ENCODE data around the gene WDR70. TPM values are rescaled to one million over a fixed set of nuclear protein-coding genes. Genes with fewer than 3 reads are reported as not detected.

WDR70 gene
- total RNA-seq, 2 donors from 2014 or later: 18.0 to 25.3 TPM

- H3K27ac ChIP-seq: no peak overlapping the region
- ATAC-seq (ENCODE audit: insufficient number of reproducible peaks, low FRiP score, low read depth) (no peak), DNase-seq (ENCODE audit: low spot score) (no peak)
- no peaks in the 10 kb centered on the region for H3K9me3 ChIP-seq
- no peaks in the 10 kb centered on the region for H3K4me1 ChIP-seq (ENCODE audit: control insufficient read depth in 1 of 2, low read depth in 2 of 2)
- no peaks in the 10 kb centered on the region for H3K27me3 ChIP-seq (replicated peaks; ENCODE audit: insufficient read depth)
- H3K36me3 ChIP-seq: no peaks in the 10 kb centered on the region
- TF ChIP-seq CTCF (IDR thresholded peaks at IDR 0.05): no peak
- H3K4me3 ChIP-seq: no peak overlapping the region
These were observed 190.3 kb downstream of the WDR70 start for GRCh38 chr5:37569466-37569865.

- Histone ChIP-seq H3K27ac (no peak overlapping the region), H3K4me3 (no peak overlapping the region), H3K36me3 (no peaks in the 10 kb centered on the region), H3K27me3 (replicated peaks; ENCODE audit: insufficient read depth) (no peaks in the 10 kb centered on the region), H3K4me1 (ENCODE audit: control insufficient read depth in 1 of 2, low read depth in 2 of 2) (no peaks in the 10 kb centered on the region), H3K9me3 (no peaks in the 10 kb centered on the region)
- ATAC-seq (ENCODE audit: insufficient number of reproducible peaks, low FRiP score, low read depth) (no peak), DNase-seq (ENCODE audit: low spot score) (no peak)
- TF ChIP-seq CTCF (IDR thresholded peaks at IDR 0.05): no peak
These were observed 191.5 kb downstream of the WDR70 start for GRCh38 chr5:37570597-37570996.

GRCh38 chr5:37571985-37572384 lies 192.9 kb downstream of the WDR70 start:
- Histone ChIP-seq H3K9me3 (no peaks in the 10 kb centered on the region), H3K4me3 (no peak overlapping the region), H3K36me3 (no peaks in the 10 kb centered on the region), H3K27ac (no peak overlapping the region), H3K4me1 (ENCODE audit: control insufficient read depth in 1 of 2, low read depth in 2 of 2) (no peaks in the 10 kb centered on the region), H3K27me3 (replicated peaks; ENCODE audit: insufficient read depth) (no peaks in the 10 kb centered on the region)
- no peak for DNase-seq (ENCODE audit: low spot score)
- no peak for ATAC-seq (ENCODE audit: insufficient number of reproducible peaks, low FRiP score, low read depth)
- TF ChIP-seq CTCF (IDR thresholded peaks at IDR 0.05): no peak

GRCh38 chr5:37575541-37576489 lies 196.7 kb downstream of the WDR70 start:
- TF ChIP-seq CTCF (IDR thresholded peaks at IDR 0.05): no peak
- H3K36me3 ChIP-seq: no peaks in the 10 kb centered on the region
- H3K4me1 ChIP-seq (ENCODE audit: control insufficient read depth in 1 of 2, low read depth in 2 of 2): no peaks in the 10 kb centered on the region
- no peaks in the 10 kb centered on the region for H3K9me3 ChIP-seq
- DNase-seq (ENCODE audit: low spot score) (no peak), ATAC-seq (ENCODE audit: insufficient number of reproducible peaks, low FRiP score, low read depth) (no peak)
- H3K27ac ChIP-seq: no peak overlapping the region
- H3K4me3 ChIP-seq: no peak overlapping the region
- no peaks in the 10 kb centered on the region for H3K27me3 ChIP-seq (replicated peaks; ENCODE audit: insufficient read depth)

- H3K27me3 ChIP-seq (replicated peaks; ENCODE audit: insufficient read depth): no peaks in the 10 kb centered on the region
- H3K36me3 ChIP-seq: no peaks in the 10 kb centered on the region
- no peak for ATAC-seq (ENCODE audit: insufficient number of reproducible peaks, low FRiP score, low read depth)
These were observed 197.4 kb downstream of the WDR70 start for GRCh38 chr5:37576552-37576951.

More at GRCh38 chr5:37576552-37576951, 197.4 kb downstream of the WDR70 start:
- Histone ChIP-seq H3K4me3 (no peak overlapping the region), H3K9me3 (no peaks in the 10 kb centered on the region), H3K27ac (no peak overlapping the region), H3K4me1 (ENCODE audit: control insufficient read depth in 1 of 2, low read depth in 2 of 2) (no peaks in the 10 kb centered on the region)
- no peak for TF ChIP-seq CTCF (IDR thresholded peaks at IDR 0.05)
- DNase-seq (ENCODE audit: low spot score): no peak

All from thoracic aorta (tissue), 2 donors.